HG02759 (cell line): Measurements from ENCODE around the gene SSNA1.
A peak's percentile ranks its signal among the peaks of the same experiment; 100 is the strongest.

ENCODE experiments used
- ATAC-seq: cut with Tn5 transposase; IDR thresholded peaks from one replicate; pipeline ENCODE4 v1.9.1; 2021; ENCODE audit warnings: mild to moderate bottlenecking, moderate library complexity; ENCODE audit not compliant: unreplicated experiment

SSNA1 gene

GRCh38 chr9:137198902-137199283, 10.4 kb downstream of the SSNA1 start:
- ATAC-seq, result no peak

DNA sequence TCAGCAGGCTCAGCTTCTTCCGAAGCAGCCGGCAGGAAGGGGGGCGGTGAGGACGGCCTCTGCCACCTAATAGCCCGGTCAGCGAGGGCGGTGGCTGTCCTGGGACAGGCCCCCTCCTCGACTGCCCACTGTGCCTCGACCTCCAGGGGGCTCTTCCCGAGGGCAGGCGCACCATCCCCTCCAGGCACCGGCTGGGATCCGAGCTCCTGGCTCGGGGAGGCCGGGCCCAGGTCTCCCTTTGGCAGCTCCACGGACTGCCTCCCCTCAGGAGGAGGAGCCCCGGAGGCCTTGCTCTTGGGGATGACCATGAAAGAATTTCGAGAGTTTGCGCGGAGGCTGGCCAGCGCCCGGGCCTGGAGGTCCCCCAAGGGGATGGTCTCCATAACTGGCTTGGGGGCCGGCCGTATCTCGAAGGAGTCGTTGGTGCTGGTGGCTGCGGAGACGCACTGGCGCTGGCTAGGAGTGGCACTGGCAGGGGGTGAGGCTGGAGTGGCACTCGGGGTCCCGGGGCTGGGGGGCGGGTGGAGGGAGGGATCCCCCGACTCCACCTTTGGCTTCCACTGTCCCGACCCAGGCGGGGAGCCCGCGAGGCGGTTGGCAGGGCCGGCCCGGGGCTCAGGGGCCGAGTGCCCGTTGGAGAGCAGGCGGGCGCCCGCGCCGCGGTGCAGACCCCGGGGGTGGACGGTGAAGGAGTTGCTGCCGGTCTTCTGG, 11.1 kb downstream of the SSNA1 start:
- ATAC-seq, result no peak

GRCh38 chr9:137200311-137201204, 12.1 kb downstream of the SSNA1 start, which contains the start of gene TPRN:
Gene TPRN, minus strand, starts transcription at chr9:137200741. Its CDS starts 30 bp downstream, at chr9:137200711.
- ATAC-seq, result peak; percentile 89

DNA sequence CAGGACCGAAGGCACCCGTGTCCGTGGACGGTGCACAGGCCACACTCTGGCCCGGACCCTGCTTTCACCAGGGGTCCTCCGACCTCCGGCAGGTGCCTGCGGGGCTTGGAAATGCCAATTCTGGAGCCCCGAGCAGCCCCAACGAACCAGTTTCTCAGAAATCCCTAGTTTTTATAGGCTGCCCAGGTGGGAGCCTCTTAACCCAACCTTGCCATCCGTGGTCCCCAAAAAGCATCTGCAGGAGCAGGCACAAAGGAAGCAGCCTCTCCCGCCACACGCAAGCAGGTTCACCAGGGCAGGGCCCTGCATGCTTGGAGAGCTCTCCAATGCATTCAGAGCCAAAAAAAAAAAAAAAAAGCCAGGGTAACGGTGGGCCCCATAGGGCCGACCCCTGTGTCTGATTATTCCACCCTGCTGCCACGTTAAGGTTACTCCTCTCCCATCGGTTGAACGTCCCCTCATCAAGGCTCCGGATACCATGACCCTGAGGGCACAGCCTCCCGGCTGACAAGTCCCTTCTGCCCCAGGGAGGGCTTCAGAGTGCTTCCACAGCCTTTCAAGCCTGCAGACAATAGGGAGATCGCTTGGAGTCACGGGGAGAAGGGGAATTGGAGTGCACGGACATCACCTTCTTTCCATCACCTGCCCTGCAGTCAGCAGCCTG, 12.9 kb downstream of the SSNA1 start:
- ATAC-seq, result no peak

DNA sequence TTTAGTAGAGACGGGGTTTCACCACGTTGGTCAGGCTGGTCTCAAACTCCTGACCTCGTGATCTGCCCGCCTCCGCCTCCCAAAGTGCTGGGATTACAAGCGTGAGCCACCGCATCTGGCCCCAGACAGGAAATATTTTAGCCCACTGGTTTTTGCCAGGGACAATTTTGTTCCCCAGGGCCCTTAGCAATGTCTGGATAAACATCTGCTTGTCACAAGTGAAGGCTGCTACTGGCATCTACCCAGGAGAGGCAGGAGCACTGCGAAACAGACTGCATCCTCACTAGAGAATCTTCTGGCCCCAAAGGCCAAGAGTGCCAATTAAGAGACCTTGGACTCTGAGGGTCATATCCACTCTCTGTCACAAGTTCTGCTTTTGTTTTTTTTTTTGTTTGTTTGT, 14.5 kb downstream of the SSNA1 start:
- ATAC-seq, result no peak

GRCh38 chr9:137204731-137205125, 16.3 kb downstream of the SSNA1 start:
- ATAC-seq, result no peak

DNA sequence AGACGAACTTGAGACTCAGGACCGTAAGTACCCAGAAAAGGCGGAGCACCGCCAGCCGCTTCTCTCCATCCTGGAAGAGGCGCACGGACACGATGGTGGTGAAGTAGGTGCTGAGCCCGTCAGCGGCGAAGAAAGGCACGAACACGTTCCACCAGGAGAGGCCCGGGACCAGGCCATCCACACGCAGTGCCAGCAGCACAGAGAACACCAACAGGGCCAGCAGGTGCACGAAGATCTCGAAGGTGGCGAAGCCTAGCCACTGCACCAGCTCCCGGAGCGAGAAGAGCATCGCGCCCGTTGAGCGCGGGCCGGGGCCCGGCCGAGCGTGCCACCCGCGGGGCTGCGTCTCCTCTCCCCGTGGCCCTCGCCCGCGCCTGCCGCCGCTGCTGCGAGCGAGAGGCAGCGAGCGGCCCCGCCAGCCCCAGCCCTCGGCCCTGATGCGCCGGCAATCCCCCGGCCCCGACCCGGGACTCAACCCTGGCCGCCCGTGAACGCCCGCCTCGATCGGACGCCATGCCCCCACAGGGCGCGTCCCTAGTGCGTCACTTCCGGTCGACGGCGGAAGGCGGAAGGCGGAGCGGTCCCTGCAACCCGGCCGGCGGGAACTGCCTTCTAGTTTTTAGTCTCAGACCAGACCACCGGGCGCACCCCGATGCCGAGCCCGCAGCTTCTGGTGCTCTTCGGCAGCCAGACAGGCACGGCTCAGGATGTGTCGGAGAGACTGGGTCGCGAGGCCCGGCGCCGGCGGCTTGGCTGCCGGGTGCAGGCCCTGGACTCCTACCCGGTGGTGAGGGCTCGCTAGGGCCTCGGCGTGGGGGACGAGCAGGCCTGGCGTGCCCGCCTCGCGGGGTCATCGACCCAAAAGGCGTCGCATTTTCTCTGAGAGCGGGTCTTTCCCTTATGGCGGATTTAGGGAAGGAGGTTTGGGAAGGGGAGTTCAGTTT, 16.9 kb downstream of the SSNA1 start, which contains the start of the genes NDOR1 and TMEM203:
NDOR1 (plus strand) TSS at position 575 of the 944 bp plus-strand sequence; CDS start at position 653, 78 bp downstream.
TMEM203 (minus strand) TSS at position 523 of the 944 bp plus-strand sequence; CDS start at position 289, 234 bp downstream.
- peak; percentile 50 for ATAC-seq

DNA sequence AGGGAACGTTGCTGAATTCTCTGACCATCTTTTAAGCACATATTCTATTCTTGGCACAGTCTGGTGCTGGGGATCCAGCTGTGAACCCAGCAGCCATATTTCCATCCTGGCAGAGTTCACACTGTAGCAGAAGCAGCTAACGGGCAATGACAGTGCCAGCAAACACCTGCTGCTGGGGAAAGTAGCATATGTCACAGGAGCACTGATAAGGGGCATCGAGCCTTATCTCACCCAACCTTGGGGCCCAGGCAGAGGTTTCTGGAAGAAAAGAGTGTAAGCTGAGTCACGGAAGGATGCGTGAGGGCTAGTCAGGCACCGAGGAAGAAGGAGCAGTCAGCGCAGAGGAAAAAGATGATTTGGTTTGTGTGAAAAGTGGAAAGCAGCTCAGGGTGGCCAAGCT, 18.1 kb downstream of the SSNA1 start:
- no peak for ATAC-seq

DNA sequence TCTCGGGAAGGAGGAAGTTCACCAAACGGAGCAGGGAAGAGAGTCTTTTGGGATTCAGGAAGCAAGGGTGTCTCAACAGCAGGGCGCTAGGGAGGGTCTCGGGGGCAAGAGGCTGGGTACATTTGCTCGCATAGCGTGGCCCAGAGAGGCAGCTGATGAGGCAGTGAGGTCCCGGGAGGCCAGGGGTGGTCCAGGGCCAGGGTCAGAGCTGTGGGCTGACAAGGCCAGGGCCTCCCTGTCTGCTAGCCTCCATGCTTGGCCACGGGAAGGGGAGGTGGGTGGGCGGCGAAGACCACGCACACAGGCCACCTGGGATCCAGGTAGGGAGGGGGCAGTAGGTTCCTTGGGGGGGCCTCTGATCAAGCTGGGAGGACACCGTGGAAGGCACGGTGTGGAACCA, 23.1 kb downstream of the SSNA1 start:
- ATAC-seq, result no peak

- no peak for ATAC-seq
These were observed 24.0 kb downstream of the SSNA1 start for GRCh38 chr9:137212520-137212919.

DNA sequence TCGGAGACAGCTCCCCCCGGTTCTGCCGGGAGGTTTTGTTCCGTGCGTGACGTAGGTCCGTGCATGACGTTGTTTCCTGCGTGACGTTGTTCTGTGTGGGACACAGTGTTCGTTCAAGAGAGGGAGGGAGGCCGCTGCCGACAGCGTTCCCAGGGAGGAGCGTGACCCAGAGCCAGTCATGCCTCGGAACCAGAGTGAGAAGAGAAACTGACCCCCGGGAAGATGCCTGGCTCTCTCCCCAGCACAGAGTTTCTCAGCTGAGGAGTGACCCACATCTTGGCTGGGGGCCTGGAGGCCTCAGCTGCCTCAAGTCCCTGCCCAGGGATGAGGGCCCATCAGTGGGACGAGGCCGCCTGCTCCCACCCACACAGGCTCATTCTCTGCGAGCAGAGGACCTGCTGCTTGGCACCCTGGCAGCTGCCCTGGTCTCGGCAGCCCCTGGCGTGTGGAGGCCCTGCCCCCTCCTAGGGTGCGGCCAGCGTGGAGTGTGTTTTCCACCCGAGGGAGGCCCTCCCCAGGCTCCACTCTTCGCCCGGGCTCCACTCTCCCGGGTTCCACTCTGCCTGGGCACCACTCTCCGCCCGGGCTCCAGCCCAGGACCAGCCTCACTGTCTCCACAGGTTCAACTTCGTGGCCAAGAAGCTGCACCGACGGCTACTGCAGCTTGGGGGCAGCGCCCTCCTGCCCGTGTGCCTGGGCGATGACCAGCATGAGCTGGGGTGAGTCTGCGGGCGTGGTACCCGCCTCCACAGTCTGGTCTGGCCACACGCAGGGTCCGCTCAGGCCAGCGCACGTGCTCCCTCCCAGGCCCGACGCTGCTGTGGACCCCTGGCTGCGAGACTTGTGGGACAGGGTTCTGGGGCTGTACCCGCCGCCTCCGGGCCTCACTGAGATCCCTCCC, 24.9 kb downstream of the SSNA1 start:
- no peak for ATAC-seq

DNA sequence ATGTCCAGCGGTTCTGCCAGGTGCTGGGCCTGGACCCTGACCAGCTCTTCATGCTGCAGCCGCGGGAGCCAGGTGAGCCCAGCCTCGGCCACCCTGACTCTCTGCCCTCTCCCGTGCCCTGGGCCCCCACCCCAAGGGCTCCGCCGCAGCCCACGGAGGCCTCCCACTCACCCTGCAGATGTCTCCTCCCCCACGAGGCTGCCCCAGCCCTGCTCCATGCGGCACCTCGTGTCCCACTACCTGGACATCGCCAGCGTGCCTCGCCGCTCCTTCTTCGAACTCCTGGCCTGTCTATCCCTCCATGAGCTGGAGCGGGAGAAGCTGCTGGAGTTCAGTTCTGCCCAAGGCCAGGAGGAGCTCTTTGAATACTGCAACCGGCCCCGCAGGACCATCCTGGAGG, 26.1 kb downstream of the SSNA1 start:
- no peak for ATAC-seq

DNA sequence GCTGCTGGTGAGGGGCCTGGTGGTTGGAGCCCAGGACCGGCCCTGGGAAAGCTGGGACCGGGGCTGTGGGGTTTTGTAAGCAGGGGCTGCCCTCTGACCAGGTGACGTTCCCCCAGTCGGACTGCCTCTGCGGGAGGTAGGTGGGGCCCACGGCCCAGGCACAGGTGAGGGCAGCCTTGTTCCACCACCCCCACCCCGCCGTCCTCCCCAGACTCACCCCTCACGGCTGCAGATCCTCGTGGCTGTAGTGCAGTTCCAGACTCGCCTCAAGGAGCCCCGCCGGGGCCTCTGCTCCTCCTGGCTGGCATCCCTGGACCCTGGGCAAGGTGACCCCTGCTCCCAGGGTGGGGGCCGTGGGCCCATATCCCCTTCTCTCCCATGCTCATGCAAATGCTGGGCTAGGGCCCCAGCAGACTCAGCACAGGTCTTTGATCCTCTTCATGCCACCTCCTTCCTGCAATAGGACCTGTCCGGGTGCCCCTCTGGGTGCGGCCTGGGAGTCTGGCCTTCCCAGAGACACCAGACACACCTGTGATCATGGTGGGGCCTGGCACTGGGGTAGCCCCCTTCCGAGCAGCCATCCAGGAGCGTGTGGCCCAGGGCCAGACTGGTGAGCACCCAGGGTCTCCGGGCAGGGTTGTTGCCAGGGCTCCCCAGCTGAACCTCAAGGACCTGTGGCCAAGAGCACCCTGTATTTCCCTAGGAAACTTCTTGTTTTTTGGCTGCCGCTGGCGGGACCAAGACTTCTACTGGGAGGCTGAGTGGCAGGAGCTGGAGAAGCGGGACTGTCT, 26.9 kb downstream of the SSNA1 start:
- ATAC-seq, result no peak

DNA sequence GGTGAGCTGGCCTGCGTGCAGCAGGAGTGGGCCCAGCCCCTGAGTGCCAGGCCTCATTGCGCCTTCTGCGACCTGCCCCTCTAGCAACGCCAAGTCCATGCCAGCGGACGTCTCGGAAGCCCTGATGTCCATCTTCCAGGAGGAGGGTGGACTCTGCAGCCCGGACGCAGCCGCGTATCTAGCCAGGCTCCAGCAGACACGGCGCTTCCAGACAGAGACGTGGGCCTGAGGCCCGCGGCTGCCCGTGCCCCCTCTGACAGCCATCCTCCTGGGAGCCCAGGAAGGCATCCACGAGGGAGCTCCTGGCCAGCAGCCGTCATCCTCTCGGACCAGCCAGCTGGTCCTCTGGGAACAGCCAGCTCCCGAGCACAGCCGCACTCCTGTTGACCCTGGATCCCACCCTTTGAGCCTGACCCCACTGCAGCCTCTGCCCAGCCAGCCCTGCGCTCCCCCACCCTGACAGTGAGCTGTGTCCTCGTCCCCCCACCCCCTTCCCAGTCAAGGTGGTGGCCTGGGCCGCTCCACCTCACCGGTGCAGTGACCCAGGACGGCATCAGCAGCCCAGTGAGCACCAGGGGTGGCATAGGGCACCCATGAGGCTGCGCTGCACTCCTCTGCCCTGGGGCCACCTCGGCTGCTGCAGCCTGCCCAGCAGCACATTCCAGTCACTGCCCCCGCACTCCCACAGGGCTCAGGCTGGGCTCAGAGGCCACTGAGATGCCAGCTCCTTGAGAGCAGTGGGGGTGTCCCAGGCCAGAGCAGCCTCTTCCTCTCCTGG, 27.9 kb downstream of the SSNA1 start:
- no peak for ATAC-seq

DNA sequence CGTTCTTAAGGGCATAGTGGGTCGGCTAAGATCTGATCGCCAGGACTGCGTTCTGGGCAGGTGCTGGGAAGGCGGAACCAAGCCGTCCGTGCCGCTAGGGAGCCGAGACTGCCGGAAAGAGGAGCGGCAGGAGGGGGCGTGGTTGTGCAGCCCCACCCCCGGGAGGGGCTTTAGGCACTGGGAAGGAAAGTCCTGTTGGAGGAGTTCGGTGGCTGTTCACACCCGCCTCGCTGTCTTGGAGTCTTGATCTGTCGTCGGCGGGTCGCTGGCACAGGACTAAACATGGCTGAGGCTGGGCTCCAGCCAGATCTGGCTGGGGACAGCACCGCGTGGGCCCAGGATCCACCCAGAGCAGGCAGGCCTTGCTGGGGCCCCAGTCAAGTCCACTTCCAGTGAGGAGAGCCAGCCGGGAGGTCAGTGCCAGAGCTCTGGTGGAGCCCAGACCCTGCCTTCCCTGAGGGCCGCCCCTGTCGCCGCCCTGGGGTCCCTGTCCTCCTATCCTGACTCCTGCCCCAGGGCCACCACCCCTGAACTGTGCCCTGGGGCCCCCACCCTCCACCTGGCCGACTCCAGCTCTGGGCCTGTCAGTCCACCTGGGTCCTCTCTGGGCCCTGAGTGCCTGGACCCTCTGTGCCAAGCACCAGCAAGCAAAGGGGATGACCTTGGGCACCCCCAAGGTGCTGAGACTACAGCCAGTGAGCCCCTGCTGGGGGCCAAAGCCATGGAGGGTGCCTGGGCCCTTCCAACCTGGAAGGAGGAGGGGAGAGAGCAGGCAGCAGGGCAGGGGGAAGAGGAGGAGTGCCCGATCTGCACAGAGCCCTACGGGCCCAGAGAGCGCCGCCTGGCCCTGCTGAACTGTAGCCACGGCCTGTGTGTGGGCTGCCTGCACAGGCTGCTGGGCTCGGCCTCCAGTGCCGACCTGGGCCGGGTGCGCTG, 29.1 kb downstream of the SSNA1 start:
- no peak for ATAC-seq

- ATAC-seq, result no peak
These were observed 29.8 kb downstream of the SSNA1 start for GRCh38 chr9:137218212-137218753.
